GM23338 (cell line): ENCODE results near the gene RNF182. TPM values are rescaled to one million over a fixed set of nuclear protein-coding genes. Genes with fewer than 3 reads are reported as not detected.

Experiments used
- ATAC-seq: fragments of 200-7000 bp; cut with Tn5 transposase; 3 replicates; pipeline ENCODE4 v1.9.1; 2020
- DNase-seq: peaks from one replicate; pipeline ENCODE4 v3.0.0-alpha.2; 2015; ENCODE audit warnings: low spot score
- H2AFZ ChIP-seq: fragments of 200-600 bp; sonication (generic); 2 replicates; pipeline ENCODE4 v1.8.0; 2016; ENCODE audit warnings: antibody characterized with exemption, mild to moderate bottlenecking, moderate library complexity
- H3F3A ChIP-seq: fragments of 200-600 bp; sonication (generic); replicated peaks from 2 replicates; pipeline ENCODE4 v1.8.0; 2017; ENCODE audit warnings: antibody characterized with exemption, mixed run types, low read depth
- H3K27ac ChIP-seq: fragments of 200-600 bp; sonication (generic); 2 replicates; pipeline ENCODE4 v1.6.1; 2016; ENCODE audit warnings: low read depth
- H3K27me3 ChIP-seq: fragments of 200-600 bp; sonication (generic); 2 replicates; pipeline ENCODE4 v1.8.0; 2016; ENCODE audit warnings: mild to moderate bottlenecking, mixed run types, moderate library complexity; ENCODE audit not compliant: insufficient read depth
- H3K36me3 ChIP-seq: fragments of 200-600 bp; sonication (generic); 2 replicates; pipeline ENCODE4 v1.8.0; 2016; ENCODE audit warnings: mild to moderate bottlenecking; ENCODE audit not compliant: insufficient read depth
- H3K4me1 ChIP-seq: fragments of 200-600 bp; sonication (generic); 2 replicates; pipeline ENCODE4 v1.8.0; 2016; ENCODE audit warnings: mild to moderate bottlenecking, moderate library complexity; ENCODE audit not compliant: insufficient read depth
- H3K4me2 ChIP-seq: fragments of 200-600 bp; sonication (generic); 2 replicates; pipeline ENCODE4 v1.7.1; 2017; ENCODE audit warnings: mixed run types
- H3K4me3 ChIP-seq: fragments of 200-600 bp; sonication (generic); 2 replicates; pipeline ENCODE4 v1.6.1; 2016; ENCODE audit warnings: mixed run types
- H3K79me2 ChIP-seq: fragments of 200-600 bp; sonication (generic); replicated peaks from 2 replicates; pipeline ENCODE4 v1.8.0; 2017; ENCODE audit warnings: mild to moderate bottlenecking; ENCODE audit not compliant: insufficient read depth
- H3K9me2 ChIP-seq: fragments of 200-600 bp; sonication (generic); 2 replicates; pipeline ENCODE4 v1.8.0; 2017; ENCODE audit not compliant: insufficient read depth
- H4K20me1 ChIP-seq: fragments of 200-600 bp; sonication (generic); replicated peaks from 2 replicates; pipeline ENCODE4 v1.8.0; 2017; ENCODE audit warnings: mild to moderate bottlenecking; ENCODE audit not compliant: insufficient read depth
- H3K27ac Mint-ChIP-seq: 2 replicates; pipeline ENCODE4 v1.8.0; 2020; ENCODE audit warnings: inconsistent platforms, mild to moderate bottlenecking, moderate library complexity, mixed read lengths
- H3K27me3 Mint-ChIP-seq: 3 replicates; pipeline ENCODE4 v1.8.0; 2022; ENCODE audit warnings: low read depth, mild to moderate bottlenecking, moderate library complexity, mixed read lengths, inconsistent platforms; ENCODE audit not compliant: insufficient read depth, poor library complexity
- H3K36me3 Mint-ChIP-seq: 3 replicates; pipeline ENCODE4 v1.8.0; 2021; ENCODE audit warnings: low read depth, mild to moderate bottlenecking, inconsistent platforms, moderate library complexity, mixed read lengths
- H3K4me1 Mint-ChIP-seq: 3 replicates; pipeline ENCODE4 v1.8.0; 2020; ENCODE audit warnings: mild to moderate bottlenecking, inconsistent platforms, mixed read lengths
- H3K4me3 Mint-ChIP-seq: 3 replicates; pipeline ENCODE4 v1.8.0; 2021; ENCODE audit warnings: moderate library complexity, mild to moderate bottlenecking, inconsistent platforms, mixed read lengths
- H3K9me3 Mint-ChIP-seq: 3 replicates; pipeline ENCODE4 v1.8.0; 2020; ENCODE audit warnings: moderate library complexity, mild to moderate bottlenecking, inconsistent platforms, mixed read lengths
- CREB1 ChIP-seq: fragments of 250-450 bp; sonication (Bioruptor Pico); IDR thresholded peaks from 2 replicates; pipeline ENCODE4 v1.5.0; 2020; ENCODE audit warnings: low read depth, mild to moderate bottlenecking, moderate library complexity
- EZH2phosphoT487 ChIP-seq: fragments of 200-600 bp; sonication (generic); IDR thresholded peaks from one replicate; pipeline ENCODE4 v1.8.1; 2018; ENCODE audit warnings: antibody characterized with exemption; ENCODE audit not compliant: unreplicated experiment
- JUNB ChIP-seq: IDR thresholded peaks from one replicate; pipeline ENCODE4 v1.6.1; 2016; ENCODE audit warnings: antibody characterized with exemption; ENCODE audit not compliant: unreplicated experiment
- REST ChIP-seq: IDR thresholded peaks from one replicate; pipeline ENCODE4 v1.6.1; 2018; ENCODE audit warnings: antibody characterized with exemption; ENCODE audit not compliant: unreplicated experiment
- ZNF114 ChIP-seq: fragments of 250-450 bp; sonication (Bioruptor Pico); IDR thresholded peaks from 2 replicates; pipeline ENCODE4 v1.5.0; 2020; ENCODE audit warnings: mild to moderate bottlenecking, moderate library complexity
- ZNF462 ChIP-seq: fragments of 250-450 bp; sonication (Bioruptor Pico); IDR thresholded peaks from 2 replicates; pipeline ENCODE4 v1.5.0; 2020; ENCODE audit warnings: mild to moderate bottlenecking, moderate library complexity
- polyA plus RNA-seq: library from polyadenylated mRNA; unstranded; fragments of >200 nt; fragmentation: Nextera tagmentation; extraction: Ambion mirVana; gene quantifications from 2 replicates; pipeline ENCODE4 v1.2.1, GENCODE V29; 2016
- total RNA-seq: library from RNA; depleted of rRNA; stranded (reverse); fragments of >200 nt; shearing (Covaris generic); gene quantifications from 2 replicates; pipeline ENCODE4 v1.2.3, GENCODE V29; 2014
- TF ChIP-seq, protein P1 (sequence below), 2 experiments: fragments of 200-600 bp in 1 of 2; sonication (generic) in 1 of 2; conservative IDR thresholded peaks; 2 replicates each; pipeline versions ENCODE4 v1.5.1 to v1.6.1; 2016 to 2017; ENCODE audit warnings: antibody characterized with exemption in 2 of 2, low read depth in 2 of 2, mild to moderate bottlenecking in 2 of 2, moderate library complexity in 1 of 2

RNF182 gene
- total and polyA plus RNA-seq, 2 experiments from 2014 or later, result 3.2 to 9.8 TPM

DNA sequence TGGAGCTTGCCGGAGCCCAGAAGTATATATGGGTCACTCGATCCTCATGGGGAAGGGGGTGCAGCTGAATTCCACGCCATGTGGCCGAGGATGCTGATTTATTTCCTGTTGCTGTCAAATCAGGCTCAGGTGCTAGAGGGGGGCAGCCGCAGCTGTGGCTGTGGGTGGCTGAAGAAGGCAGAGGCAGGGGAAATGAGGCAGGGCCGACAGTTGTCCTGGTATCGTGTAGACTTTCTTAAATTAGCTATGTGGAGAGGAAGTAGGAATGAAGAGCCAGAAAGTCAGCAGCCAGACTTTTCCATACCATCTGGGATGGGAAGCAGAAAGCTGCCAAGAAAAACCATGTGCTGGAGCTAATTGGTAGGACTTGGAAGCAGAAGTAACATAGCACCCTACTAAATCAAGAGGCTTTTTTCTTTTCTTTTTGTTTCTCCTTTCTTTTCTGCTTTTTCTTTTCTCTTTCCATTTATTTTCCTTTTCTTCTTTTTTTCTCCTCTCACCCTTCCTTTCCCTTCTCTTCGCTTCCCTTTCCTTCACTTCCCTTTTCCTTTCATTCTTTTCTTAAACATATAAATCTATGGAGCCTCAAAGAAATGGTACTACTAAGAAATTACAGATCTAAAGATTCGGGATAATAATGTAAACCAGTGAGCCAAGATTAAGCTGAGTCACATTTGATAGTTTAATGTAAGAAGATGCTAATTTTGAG lies 102.2 kb downstream of the RNF182 start (continued):
- TF ChIP-seq REST, result no peak
- no peak for TF ChIP-seq JUNB
- TF ChIP-seq ZNF114, result no peak

- no peaks in the 10 kb centered on the region for H3K79me2 ChIP-seq
- H2AFZ ChIP-seq, result no peak overlapping the region
- DNase-seq (no peak), ATAC-seq (no peak)
- H3K9me3 Mint-ChIP-seq, result peaks cover 10% of the 10 kb centered on the region; the same call in 1 of the 3 replicates
- no peaks in the 10 kb centered on the region; the same call in 1 of the 3 replicates for H3K36me3 Mint-ChIP-seq
- peaks cover 21% of the 10 kb centered on the region for H3K4me1 Mint-ChIP-seq
- no peak overlapping the region for H3K27ac Mint-ChIP-seq
- peaks cover 17% of the 10 kb centered on the region; the same call in 1 of the 2 replicates for H3K4me1 ChIP-seq
- no peak overlapping the region for H3K4me2 ChIP-seq
- H3K27me3 Mint-ChIP-seq, result peaks cover 3% of the 10 kb centered on the region
- no peaks in the 10 kb centered on the region for H3K27me3 ChIP-seq
- H3F3A ChIP-seq, result no peaks in the 10 kb centered on the region
- H3K36me3 ChIP-seq, result no peaks in the 10 kb centered on the region; the same call in 1 of the 2 replicates
- no peak for TF ChIP-seq EZH2phosphoT487
- no peak for TF ChIP-seq ZNF462 (CRISPR knock-in tag)
- TF ChIP-seq, protein P1, sequence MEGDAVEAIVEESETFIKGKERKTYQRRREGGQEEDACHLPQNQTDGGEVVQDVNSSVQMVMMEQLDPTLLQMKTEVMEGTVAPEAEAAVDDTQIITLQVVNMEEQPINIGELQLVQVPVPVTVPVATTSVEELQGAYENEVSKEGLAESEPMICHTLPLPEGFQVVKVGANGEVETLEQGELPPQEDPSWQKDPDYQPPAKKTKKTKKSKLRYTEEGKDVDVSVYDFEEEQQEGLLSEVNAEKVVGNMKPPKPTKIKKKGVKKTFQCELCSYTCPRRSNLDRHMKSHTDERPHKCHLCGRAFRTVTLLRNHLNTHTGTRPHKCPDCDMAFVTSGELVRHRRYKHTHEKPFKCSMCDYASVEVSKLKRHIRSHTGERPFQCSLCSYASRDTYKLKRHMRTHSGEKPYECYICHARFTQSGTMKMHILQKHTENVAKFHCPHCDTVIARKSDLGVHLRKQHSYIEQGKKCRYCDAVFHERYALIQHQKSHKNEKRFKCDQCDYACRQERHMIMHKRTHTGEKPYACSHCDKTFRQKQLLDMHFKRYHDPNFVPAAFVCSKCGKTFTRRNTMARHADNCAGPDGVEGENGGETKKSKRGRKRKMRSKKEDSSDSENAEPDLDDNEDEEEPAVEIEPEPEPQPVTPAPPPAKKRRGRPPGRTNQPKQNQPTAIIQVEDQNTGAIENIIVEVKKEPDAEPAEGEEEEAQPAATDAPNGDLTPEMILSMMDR (conservative IDR thresholded peaks at IDR 0.05; ENCODE audit: low read depth in 2 of 2), result no peak
- no peak for TF ChIP-seq CREB1 (CRISPR knock-in tag)
- no peaks in the 10 kb centered on the region for H4K20me1 ChIP-seq
- no peak overlapping the region for H3K4me3 Mint-ChIP-seq
- H3K9me2 ChIP-seq, result peaks cover 7% of the 10 kb centered on the region; the same call in 1 of the 2 replicates
- H3K27ac ChIP-seq, result no peak overlapping the region
- no peak overlapping the region for H3K4me3 ChIP-seq
These were observed 103.9 kb downstream of the RNF182 start for GRCh38 chr6:14028631-14029030.
